ENCODE measurements around the gene PRADC1.
"Not testable (repeated sequence)": the region's sequence is repeated elsewhere in the genome, so short reads cannot be mapped to it uniquely, and the experiment has no call there.

Gene PRADC1

GRCh38 chr2:73202156-73203054, 30.6 kb downstream of the PRADC1 start, which contains the start of gene NOTO:
Gene NOTO, plus strand, starts transcription at chr2:73202574. Its CDS starts 93 bp downstream, at chr2:73202667.
- no peak for DNase-seq (ENCODE audit: low spot score)

- DNase-seq (ENCODE audit: low spot score): not testable (repeated sequence)
These were observed 32.8 kb downstream of the PRADC1 start for GRCh38 chr2:73200281-73200680.

GRCh38 chr2:73197579-73197978, 35.5 kb downstream of the PRADC1 start:
- DNase-seq (ENCODE audit: low spot score): no peak

DNA sequence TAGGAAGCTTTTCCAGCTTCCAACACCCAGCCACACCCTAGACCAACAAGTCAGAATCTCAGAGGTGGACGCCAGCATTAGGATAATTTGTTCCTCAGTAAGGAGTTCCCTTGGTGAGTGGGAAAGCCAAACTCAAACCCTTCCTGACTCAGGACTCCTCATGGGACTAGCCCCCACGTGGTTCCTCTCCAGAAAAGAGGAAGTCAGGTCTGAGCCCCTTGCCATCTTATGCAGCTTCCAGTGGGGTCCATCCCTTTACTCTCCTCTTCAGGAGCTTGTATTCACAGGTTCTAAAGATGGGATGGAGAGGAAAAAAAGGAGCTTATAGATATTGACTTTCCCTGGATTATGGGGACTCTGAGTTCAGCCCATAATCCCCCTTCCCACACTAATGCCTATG, 45.5 kb downstream of the PRADC1 start:
- no peak for DNase-seq (ENCODE audit: low spot score)

DNA sequence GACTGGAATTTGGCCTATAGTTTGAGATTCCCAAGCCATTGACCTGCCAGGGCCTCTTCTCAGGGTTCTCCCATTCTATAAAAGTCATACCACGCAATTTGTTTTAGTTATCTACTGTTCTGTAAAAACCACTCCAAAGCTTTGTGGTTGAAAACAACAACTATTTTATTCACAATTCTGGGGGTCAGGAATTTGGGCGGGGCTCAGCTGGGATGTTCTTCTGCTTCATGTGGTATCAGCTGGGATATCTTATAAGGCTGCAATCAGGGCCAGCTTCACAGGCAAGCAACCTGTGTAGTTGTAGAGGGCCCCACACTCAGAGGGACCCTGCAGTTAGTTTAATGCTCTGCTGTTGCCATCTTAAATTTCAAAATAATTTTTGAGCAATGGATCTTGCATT, 47.1 kb downstream of the PRADC1 start:
- DNase-seq (ENCODE audit: low spot score): no peak

Data from CD4-positive, alpha-beta T cell treated with Interleukin-6 at 100 ng/mL for 8 hours (primary cell).